Measurements from ENCODE around the gene CES4A.

Gene CES4A

GRCh38 chr16:66939366-66939765 is 49.0 kb upstream of the CES4A start (continued):
- no peak for TF ChIP-seq ZBTB26 (tag by site-specific recombination; optimal IDR thresholded peaks at IDR 0.05)
- no peak for TF ChIP-seq WT1 (tag by site-specific recombination; IDR thresholded peaks at IDR 0.05)
- TF ChIP-seq HOXA7 (CRISPR knock-in tag; IDR thresholded peaks at IDR 0.05; ENCODE audit: borderline replicate concordance): no peak
- TF ChIP-seq ZNF18 (tag by site-specific recombination; IDR thresholded peaks at IDR 0.05): no peak

- ChIA-PET POLR2A (no interaction called here), CTCF (no interaction called here)
- H3K36me3 ChIP-seq (ENCODE audit: control insufficient read depth in 2 of 2, insufficient read depth in 1 of 2, low read length in 2 of 2): peaks cover 0 to 71% of the 10 kb centered on the region in 2 experiments; a peak in 1 of 3 replicates
Observed at GRCh38 chr16:66940236-66940635, 48.2 kb upstream of the CES4A start.

GRCh38 chr16:66942981-66943380 is 45.4 kb upstream of the CES4A start:
- TF ChIP-seq ZNF354C (tag by site-specific recombination; IDR thresholded peaks at IDR 0.05; ENCODE audit: borderline replicate concordance, low read depth) (no peak), PRDM1 (tag by site-specific recombination; IDR thresholded peaks at IDR 0.05) (no peak), ZNF132 (tag by site-specific recombination; IDR thresholded peaks at IDR 0.05; ENCODE audit: borderline replicate concordance) (no peak), ZNF211 (tag by site-specific recombination; IDR thresholded peaks at IDR 0.05; ENCODE audit: low read depth) (no peak), YY2 (tag by site-specific recombination; IDR thresholded peaks at IDR 0.05) (no peak), ZNF521 (tag by site-specific recombination; IDR thresholded peaks at IDR 0.05) (no peak), OSR2 (tag by site-specific recombination; IDR thresholded peaks at IDR 0.05) (no peak), ZSCAN5A (tag by site-specific recombination; IDR thresholded peaks at IDR 0.05) (no peak), YY1 (tag by site-specific recombination; IDR thresholded peaks at IDR 0.05) (no peak)
- H3K9me3 ChIP-seq (ENCODE audit: control insufficient read depth, insufficient read depth, low read depth, low read length): no peaks in the 10 kb centered on the region
- no peaks in the 10 kb centered on the region for H3K4me1 ChIP-seq (ENCODE audit: control insufficient read depth, insufficient read depth, low read length)
- POLR2A ChIA-PET: interaction anchor here (0.8 to 2.0 kb wide), 2 partner anchors 43 to 45 kb away, joined by 3 to 8 read pairs; no protein-coding TSS in a partner anchor
- H3K36me3 ChIP-seq (ENCODE audit: control insufficient read depth in 2 of 2, insufficient read depth in 1 of 2, low read length in 2 of 2): peaks cover 0 to 60% of the 10 kb centered on the region in 2 experiments; a peak in 1 of 3 replicates
- H3K4me3 ChIP-seq (ENCODE audit: low read depth, low read length): no peak overlapping the region
- no peak overlapping the region for H3K27ac ChIP-seq (ENCODE audit: extremely low read depth, low read depth, low read length)
- CTCF ChIA-PET: interaction anchor here (0.7 to 1.4 kb wide), 6 partner anchors 11 to 242 kb away, joined by 3 to 5 read pairs (median 4); no protein-coding TSS in a partner anchor

More at GRCh38 chr16:66940236-66940635, 48.2 kb upstream of the CES4A start:
- no peak overlapping the region for H3K27ac ChIP-seq (ENCODE audit: extremely low read depth, low read depth, low read length)
- H3K9me3 ChIP-seq (ENCODE audit: control insufficient read depth, insufficient read depth, low read depth, low read length): no peaks in the 10 kb centered on the region
- H3K4me1 ChIP-seq (ENCODE audit: control insufficient read depth, insufficient read depth, low read length): peaks cover under 1% of the 10 kb centered on the region; the same call in 1 of the 2 replicates
- H3K4me3 ChIP-seq (ENCODE audit: low read depth, low read length): no peak overlapping the region
- TF ChIP-seq ZNF768 (tag by site-specific recombination; IDR thresholded peaks at IDR 0.05) (no peak), ZFHX2 (tag by site-specific recombination; conservative IDR thresholded peaks at IDR 0.05) (no peak), ZSCAN5A (tag by site-specific recombination; IDR thresholded peaks at IDR 0.05) (no peak)

Measured in HEK293 (cell line).